ENCODE data around the gene TMEM179B. TPM values are rescaled to one million over a fixed set of nuclear protein-coding genes. Genes with fewer than 3 reads are reported as not detected.
"Not testable (repeated sequence)": the region's sequence is repeated elsewhere in the genome, so short reads cannot be mapped to it uniquely, and the experiment has no call there.

The TMEM179B gene
- total RNA-seq, 2 donors from 2014 or later: 45.6 to 70.8 TPM

- no peak overlapping the region for H3K4me3 ChIP-seq
- H3K36me3 ChIP-seq: peaks cover 6% of the 10 kb centered on the region
- peaks cover 5 to 10% of the 10 kb centered on the region in 2 donors for H3K4me1 ChIP-seq (ENCODE audit: control insufficient read depth in 1 of 2, low read depth in 2 of 2)
- no peaks in the 10 kb centered on the region for H3K27me3 ChIP-seq (replicated peaks; ENCODE audit: insufficient read depth)
- TF ChIP-seq, protein P1, sequence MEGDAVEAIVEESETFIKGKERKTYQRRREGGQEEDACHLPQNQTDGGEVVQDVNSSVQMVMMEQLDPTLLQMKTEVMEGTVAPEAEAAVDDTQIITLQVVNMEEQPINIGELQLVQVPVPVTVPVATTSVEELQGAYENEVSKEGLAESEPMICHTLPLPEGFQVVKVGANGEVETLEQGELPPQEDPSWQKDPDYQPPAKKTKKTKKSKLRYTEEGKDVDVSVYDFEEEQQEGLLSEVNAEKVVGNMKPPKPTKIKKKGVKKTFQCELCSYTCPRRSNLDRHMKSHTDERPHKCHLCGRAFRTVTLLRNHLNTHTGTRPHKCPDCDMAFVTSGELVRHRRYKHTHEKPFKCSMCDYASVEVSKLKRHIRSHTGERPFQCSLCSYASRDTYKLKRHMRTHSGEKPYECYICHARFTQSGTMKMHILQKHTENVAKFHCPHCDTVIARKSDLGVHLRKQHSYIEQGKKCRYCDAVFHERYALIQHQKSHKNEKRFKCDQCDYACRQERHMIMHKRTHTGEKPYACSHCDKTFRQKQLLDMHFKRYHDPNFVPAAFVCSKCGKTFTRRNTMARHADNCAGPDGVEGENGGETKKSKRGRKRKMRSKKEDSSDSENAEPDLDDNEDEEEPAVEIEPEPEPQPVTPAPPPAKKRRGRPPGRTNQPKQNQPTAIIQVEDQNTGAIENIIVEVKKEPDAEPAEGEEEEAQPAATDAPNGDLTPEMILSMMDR (IDR thresholded peaks at IDR 0.05): no peak
- DNase-seq (ENCODE audit: low spot score) (no peak), ATAC-seq (ENCODE audit: insufficient number of reproducible peaks, low FRiP score, low read depth) (no peak)
- no peak overlapping the region for H3K27ac ChIP-seq
- no peaks in the 10 kb centered on the region for H3K9me3 ChIP-seq
These were observed 23.5 kb downstream of the TMEM179B start for GRCh38 chr11:62810748-62811147.

DNA sequence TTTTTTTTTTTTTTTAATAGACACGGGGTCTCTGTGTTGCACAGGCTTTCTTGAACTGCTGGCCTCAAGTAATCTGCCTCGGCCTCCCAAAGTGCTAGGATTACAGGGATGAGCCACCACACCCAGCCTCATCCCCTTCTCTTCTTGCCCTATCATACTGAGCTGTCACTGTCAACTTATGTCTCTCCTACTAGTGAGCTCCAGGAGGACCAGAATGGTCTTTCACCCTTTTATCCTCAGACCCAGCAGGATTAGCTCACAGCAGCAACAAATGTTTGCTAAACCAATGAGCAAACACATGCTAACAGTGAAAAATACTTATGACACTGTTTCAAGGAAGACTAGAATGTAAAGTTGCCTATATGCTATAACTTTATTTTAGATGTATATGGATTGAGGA lies 24.5 kb downstream of the TMEM179B start:
- H3K4me1 ChIP-seq (ENCODE audit: control insufficient read depth in 1 of 2, low read depth in 2 of 2): peaks cover 0 to under 1% of the 10 kb centered on the region in 2 donors
- TF ChIP-seq, protein P1 (IDR thresholded peaks at IDR 0.05): no peak
- H3K27me3 ChIP-seq (replicated peaks; ENCODE audit: insufficient read depth): no peaks in the 10 kb centered on the region
- peaks cover 6% of the 10 kb centered on the region for H3K36me3 ChIP-seq
- H3K4me3 ChIP-seq: no peak overlapping the region
- H3K27ac ChIP-seq: no peak overlapping the region
- DNase-seq (ENCODE audit: low spot score) (no peak), ATAC-seq (ENCODE audit: insufficient number of reproducible peaks, low FRiP score, low read depth) (no peak)
- H3K9me3 ChIP-seq: no peaks in the 10 kb centered on the region

DNA sequence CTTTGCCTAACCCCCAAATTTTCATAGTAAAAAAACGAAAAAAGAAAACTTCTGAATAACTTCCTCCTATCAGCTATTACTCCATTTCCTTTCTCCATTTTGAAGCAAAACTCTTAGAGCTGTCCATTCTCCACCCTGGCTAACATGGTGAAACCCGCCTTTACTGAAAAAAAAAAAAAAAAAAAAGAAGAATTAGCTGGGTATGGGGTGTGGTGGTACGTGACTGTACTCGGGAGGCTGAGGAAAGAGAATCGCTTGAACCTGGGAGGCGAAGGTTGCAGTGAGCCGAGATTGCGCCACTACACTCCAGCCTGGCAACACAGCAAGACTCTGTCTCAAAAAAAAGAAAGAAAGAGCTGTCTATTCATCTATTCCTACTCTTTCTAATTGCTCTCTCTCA lies 29.4 kb downstream of the TMEM179B start:
- H3K4me1 ChIP-seq (ENCODE audit: control insufficient read depth in 1 of 2, low read depth in 2 of 2): no peaks in the 10 kb centered on the region
- ATAC-seq (ENCODE audit: insufficient number of reproducible peaks, low FRiP score, low read depth): no peak
- TF ChIP-seq, protein P1 (IDR thresholded peaks at IDR 0.05): no peak
- no peak for DNase-seq (ENCODE audit: low spot score)
- H3K27me3 ChIP-seq (replicated peaks; ENCODE audit: insufficient read depth): no peaks in the 10 kb centered on the region
- no peak overlapping the region for H3K4me3 ChIP-seq
- H3K27ac ChIP-seq: no peak overlapping the region
- H3K9me3 ChIP-seq: no peaks in the 10 kb centered on the region
- peaks cover 32% of the 10 kb centered on the region for H3K36me3 ChIP-seq

- Histone ChIP-seq H3K4me3 (no peak overlapping the region), H3K9me3 (no peaks in the 10 kb centered on the region), H3K27ac (no peak overlapping the region), H3K36me3 (peaks cover 36% of the 10 kb centered on the region), H3K27me3 (replicated peaks; ENCODE audit: insufficient read depth) (no peaks in the 10 kb centered on the region), H3K4me1 (ENCODE audit: control insufficient read depth in 1 of 2, low read depth in 2 of 2) (no peaks in the 10 kb centered on the region)
- no peak for ATAC-seq (ENCODE audit: insufficient number of reproducible peaks, low FRiP score, low read depth)
- TF ChIP-seq, protein P1 (IDR thresholded peaks at IDR 0.05): no peak
- DNase-seq (ENCODE audit: low spot score): no peak
These were observed 29.9 kb downstream of the TMEM179B start for GRCh38 chr11:62817129-62817528.

GRCh38 chr11:62823677-62824076 lies 36.5 kb downstream of the TMEM179B start:
- no peak for DNase-seq (ENCODE audit: low spot score)

GRCh38 chr11:62828130-62828529 lies 40.9 kb downstream of the TMEM179B start:
- Histone ChIP-seq H3K36me3 (peaks cover 43% of the 10 kb centered on the region), H3K4me1 (ENCODE audit: control insufficient read depth in 1 of 2, low read depth in 2 of 2) (peaks cover 15 to 29% of the 10 kb centered on the region in 2 donors)
- not testable (repeated sequence) for H3K27me3 ChIP-seq (replicated peaks; ENCODE audit: insufficient read depth); H3K9me3 ChIP-seq; ATAC-seq (ENCODE audit: insufficient number of reproducible peaks, low FRiP score, low read depth); DNase-seq (ENCODE audit: low spot score); H3K4me3 ChIP-seq; H3K27ac ChIP-seq

More at GRCh38 chr11:62823677-62824076, 36.5 kb downstream of the TMEM179B start:
- Histone ChIP-seq H3K27ac (no peak overlapping the region), H3K27me3 (replicated peaks; ENCODE audit: insufficient read depth) (no peaks in the 10 kb centered on the region), H3K9me3 (no peaks in the 10 kb centered on the region), H3K36me3 (peaks cover 78% of the 10 kb centered on the region), H3K4me3 (no peak overlapping the region), H3K4me1 (ENCODE audit: control insufficient read depth in 1 of 2, low read depth in 2 of 2) (peaks cover 0 to under 1% of the 10 kb centered on the region in 2 donors)
- no peak for ATAC-seq (ENCODE audit: insufficient number of reproducible peaks, low FRiP score, low read depth)
- TF ChIP-seq, protein P1 (IDR thresholded peaks at IDR 0.05): no peak

Data from thoracic aorta (tissue), 2 donors.